B cell (primary cell): ENCODE data around the gene SLC25A24. TPM values are rescaled to one million over a fixed set of nuclear protein-coding genes. Genes with fewer than 3 reads are reported as not detected.
"Not testable (repeated sequence)": the region's sequence is repeated elsewhere in the genome, so short reads cannot be mapped to it uniquely, and the experiment has no call there.

Experiments used
- ATAC-seq: fragments of 200-7000 bp; cut with Tn5 transposase; one replicate; pipeline ENCODE4 v1.10.0; 2021; ENCODE audit warnings: low read depth, mild to moderate bottlenecking, moderate number of reproducible peaks, moderate library complexity
- CTCF ChIA-PET: fragments of 350-600 bp; sonication (Branson Sonifier 250); formaldehyde crosslinking; loops from one replicate; lab custom pipeline; 2021; ENCODE audit warnings: antibody characterized with exemption, inconsistent platforms; lab: Charles Lee
- POLR2A ChIA-PET: fragments of 350-600 bp; sonication (Branson Sonifier 250); formaldehyde crosslinking; loops from one replicate; lab custom pipeline; 2021; ENCODE audit warnings: antibody characterized with exemption; lab: Charles Lee
- DNase-seq: peaks from one replicate; pipeline ENCODE4 v3.0.0; 2013
- H2AFZ ChIP-seq: 2 replicates; pipeline ENCODE4 v1.6.1; 2012; ENCODE audit warnings: mild to moderate bottlenecking, low read depth, low read length; ENCODE audit not compliant: insufficient read depth, poor library complexity, severe bottlenecking
- H3K27ac ChIP-seq, 2 donors: 1 replicate in 1 of 2; 2 replicates in 1 of 2; pipeline ENCODE4 v1.5.1; 2012 to 2013; ENCODE audit warnings: low read length in 2 of 2, mild to moderate bottlenecking in 2 of 2, moderate library complexity in 1 of 2
- H3K27me3 ChIP-seq, 4 experiments: fragments of 200-600 bp in 1 of 4; sonication (generic) in 1 of 4; replicated peaks in 1 of 4; 1 replicate in 2 of 4; 2 replicates in 2 of 4; pipeline versions ENCODE4 v1.6.1 to v1.7.0; 2013 to 2016; ENCODE audit warnings: low read length in 3 of 4, mild to moderate bottlenecking in 2 of 4, mixed read lengths in 1 of 4, moderate library complexity in 1 of 4; ENCODE audit not compliant: insufficient read depth in 4 of 4, control insufficient read depth in 3 of 4; ENCODE audit errors: control extremely low read depth in 1 of 4
- H3K36me3 ChIP-seq, 2 experiments: replicated peaks in 1 of 2; 1 replicate in 1 of 2; 2 replicates in 1 of 2; pipeline versions ENCODE4 v1.6.1 to v1.7.1; 2013; ENCODE audit warnings: low read length in 1 of 2; ENCODE audit not compliant: insufficient read depth in 2 of 2, control insufficient read depth in 1 of 2; ENCODE audit errors: control extremely low read depth in 1 of 2, extremely low read depth in 1 of 2
- H3K4me1 ChIP-seq, 2 donors: fragments of 200-600 bp in 1 of 2; sonication (generic) in 1 of 2; 1 replicate in 1 of 2; 2 replicates in 1 of 2; pipeline versions ENCODE4 v1.5.1 to v1.6.1; 2013 to 2017; ENCODE audit warnings: low read length in 2 of 2; ENCODE audit not compliant: control insufficient read depth in 2 of 2, insufficient read depth in 2 of 2
- H3K4me2 ChIP-seq: replicated peaks from 2 replicates; pipeline ENCODE3; 2012; ENCODE audit warnings: mild to moderate bottlenecking, low read depth, low read length; ENCODE audit not compliant: poor library complexity, severe bottlenecking
- H3K4me3 ChIP-seq, 5 experiments: fragments of 200-600 bp in 1 of 5; sonication (generic) in 1 of 5; 1 replicate in 3 of 5; 2 replicates in 2 of 5; pipeline versions ENCODE4 v1.5.1 to v1.7.0; 2011 to 2016; ENCODE audit warnings: low read length in 4 of 5, mild to moderate bottlenecking in 4 of 5, low read depth in 2 of 5, control low read depth in 1 of 5, moderate library complexity in 1 of 5; ENCODE audit not compliant: insufficient read depth in 1 of 5; ENCODE audit errors: control extremely low read depth in 1 of 5, extremely low read depth in 1 of 5
- H3K79me2 ChIP-seq: fragments of 200-600 bp; sonication (generic); one replicate; pipeline ENCODE4 v1.6.0; 2016; ENCODE audit warnings: low read length; ENCODE audit not compliant: control insufficient read depth, insufficient read depth
- H3K9ac ChIP-seq: fragments of 200-600 bp; sonication (generic); 2 replicates; pipeline ENCODE4 v1.6.1; 2017; ENCODE audit warnings: mild to moderate bottlenecking, low read length, moderate library complexity
- H3K9me3 ChIP-seq, 3 donors: one replicate each; pipeline versions ENCODE4 v1.6.1 to v1.7.1; 2013; ENCODE audit warnings: low read length in 2 of 3; ENCODE audit not compliant: control insufficient read depth in 2 of 3, insufficient read depth in 1 of 3; ENCODE audit errors: control extremely low read depth in 1 of 3
- H4K20me1 ChIP-seq: 2 replicates; pipeline ENCODE4 v1.6.0; 2012; ENCODE audit warnings: mild to moderate bottlenecking, low read length; ENCODE audit not compliant: insufficient read depth, control insufficient read depth, poor library complexity, severe bottlenecking
- H3K27ac Mint-ChIP-seq: one replicate; pipeline ENCODE4 v1.8.0; 2021; ENCODE audit warnings: mixed read lengths
- H3K27me3 Mint-ChIP-seq: one replicate; pipeline ENCODE4 v1.8.0; 2021; ENCODE audit warnings: mixed read lengths
- H3K4me1 Mint-ChIP-seq: one replicate; pipeline ENCODE4 v1.8.0; 2021; ENCODE audit warnings: mixed read lengths
- H3K4me3 Mint-ChIP-seq: one replicate; pipeline ENCODE4 v1.8.0; 2021; ENCODE audit warnings: mixed read lengths
- H3K9me3 Mint-ChIP-seq: one replicate; pipeline ENCODE4 v1.8.0; 2022; ENCODE audit warnings: mixed read lengths; ENCODE audit not compliant: insufficient read depth
- CTCF ChIP-seq: fragments of 200-600 bp; IDR thresholded peaks from one replicate; pipeline ENCODE4 v1.8.0; 2022; ENCODE audit warnings: antibody characterized with exemption, mild to moderate bottlenecking
- EZH2 ChIP-seq: IDR thresholded peaks from 2 replicates; pipeline ENCODE4 v1.6.1; 2012; ENCODE audit warnings: borderline replicate concordance, low read depth, mild to moderate bottlenecking, moderate library complexity, low read length; ENCODE audit not compliant: insufficient read depth, poor library complexity, severe bottlenecking
- WGBS: methylation state at CpG from one replicate; pipeline ENCODE4 v1.1.5; 2013; ENCODE audit warnings: missing lambda C conversion rate; ENCODE audit not compliant: insufficient coverage; 5-methylcytosine and 5-hydroxymethylcytosine counted together
- intact Hi-C: fragments of 100-400 bp; cut with micrococcal nuclease; formaldehyde crosslinking; loops from one replicate; pipeline ENCODE4 v1.10.0; 2022
- polyA plus RNA-seq: library from polyadenylated mRNA; depleted of rRNA; stranded (reverse); fragments of >200 nt; gene quantifications from 2 replicates; pipeline ENCODE4 v1.2.3, GENCODE V29; 2012
- total RNA-seq, 2 donors: library from RNA; stranded (reverse); fragments of 120-200 nt in 1 of 2; gene quantifications; 1 replicate in 1 of 2; 2 replicates in 1 of 2; pipeline versions ENCODE4 v1.2.3 to v1.2.4, GENCODE V29; 2013 to 2022

The SLC25A24 gene
- total and polyA plus RNA-seq, 2 donors (not counting 1 experiment from before 2014, with no cell fraction given): 6.0 to 25.6 TPM

GRCh38 chr1:108208724-108209446 lies 8.7 kb upstream of the SLC25A24 start:
- Mint-ChIP-seq H3K27me3 (peaks cover 43% of the 10 kb centered on the region), H3K4me1 (peaks cover 1% of the 10 kb centered on the region), H3K4me3 (no peak overlapping the region), H3K27ac (no peak overlapping the region), H3K9me3 (peaks cover 2% of the 10 kb centered on the region)
- Histone ChIP-seq H3K36me3 (no peaks in the 10 kb centered on the region), H3K9me3 (no peaks in the 10 kb centered on the region), H3K27ac (no peak overlapping the region), H3K4me2 (no peak overlapping the region), H3K27me3 (peaks cover 0 to 20% (median 13%) of the 10 kb centered on the region in 4 experiments), H3K4me1 (no peaks in the 10 kb centered on the region), H3K4me3 (no peak overlapping the region), H3K79me2 (no peaks in the 10 kb centered on the region), H3K9ac (no peak overlapping the region), H4K20me1 (no peaks in the 10 kb centered on the region), H2AFZ (no peak overlapping the region)
- DNase-seq: no peak
- TF ChIP-seq CTCF (no peak), EZH2 (no peak)
- WGBS: 84% methylated on average over 10 of the region's 11 CpGs
- ATAC-seq: no peak
- ChIA-PET POLR2A (no interaction called here), CTCF (no interaction called here)
- intact Hi-C loops: no loop called here

GRCh38 chr1:108203582-108203981 lies 3.4 kb upstream of the SLC25A24 start:
- intact Hi-C loops: loop anchor here (5.0 kb wide), 3 partner anchors 76 to 459 kb away; partner anchors contain the start of gene HENMT1
- H3K27ac ChIP-seq, H2AFZ ChIP-seq, H3K9me3 ChIP-seq, H3K36me3 ChIP-seq, POLR2A ChIA-PET, ATAC-seq, H3K9ac ChIP-seq, DNase-seq, H3K9me3 Mint-ChIP-seq, H3K4me2 ChIP-seq, CTCF ChIA-PET, H3K4me3 Mint-ChIP-seq, H3K4me3 ChIP-seq, H4K20me1 ChIP-seq, H3K27me3 ChIP-seq: not testable (repeated sequence)
- Mint-ChIP-seq H3K4me1 (peaks cover 16% of the 10 kb centered on the region), H3K27me3 (peaks cover 15% of the 10 kb centered on the region), H3K27ac (peak overlapping the region; percentile 51)
- Histone ChIP-seq H3K4me1 (peaks cover 12 to 14% of the 10 kb centered on the region in 2 donors), H3K79me2 (peaks cover 10% of the 10 kb centered on the region)
- no CpG with 5 or more reads among the region's 3 CpGs for WGBS
